G401.6 (cell line): ENCODE results near the gene ARHGEF7.
"Not testable (repeated sequence)": the region's sequence is repeated elsewhere in the genome, so short reads cannot be mapped to it uniquely, and the experiment has no call there.

Source experiments
- FAIRE-seq: peaks from 2 replicates; lab custom pipeline; 2012; peaks lifted over from hg19 to GRCh38; lab: Jason Lieb, UNC

The ARHGEF7 gene

GRCh38 chr13:111174377-111175114, 59.4 kb downstream of the ARHGEF7 start:
- no peak for FAIRE-seq

GRCh38 chr13:111175372-111175771, 60.3 kb downstream of the ARHGEF7 start:
- FAIRE-seq = no peak

GRCh38 chr13:111175935-111176334, 60.8 kb downstream of the ARHGEF7 start:
- no peak for FAIRE-seq

GRCh38 chr13:111176421-111176820, 61.3 kb downstream of the ARHGEF7 start:
- no peak for FAIRE-seq

- FAIRE-seq = no peak
Observed at GRCh38 chr13:111177081-111177711, 62.1 kb downstream of the ARHGEF7 start.

- FAIRE-seq = no peak
Observed at GRCh38 chr13:111177921-111178320, 62.8 kb downstream of the ARHGEF7 start.

GRCh38 chr13:111178402-111178801, 63.3 kb downstream of the ARHGEF7 start:
- no peak for FAIRE-seq

GRCh38 chr13:111179908-111180760, 65.0 kb downstream of the ARHGEF7 start:
- no peak for FAIRE-seq

GRCh38 chr13:111181977-111182376, 66.9 kb downstream of the ARHGEF7 start:
- FAIRE-seq = no peak

- no peak for FAIRE-seq
Observed at GRCh38 chr13:111183087-111183645, 68.1 kb downstream of the ARHGEF7 start.

- no peak for FAIRE-seq
Observed at GRCh38 chr13:111183959-111184358, 68.8 kb downstream of the ARHGEF7 start.

GRCh38 chr13:111184458-111185401, 69.6 kb downstream of the ARHGEF7 start:
- no peak for FAIRE-seq

GRCh38 chr13:111186305-111186935, 71.3 kb downstream of the ARHGEF7 start:
- no peak for FAIRE-seq

- FAIRE-seq = no peak
Observed at GRCh38 chr13:111187960-111188541, 72.9 kb downstream of the ARHGEF7 start.

- not testable (repeated sequence) for FAIRE-seq
Observed at GRCh38 chr13:111189064-111189505, 74.0 kb downstream of the ARHGEF7 start.

- not testable (repeated sequence) for FAIRE-seq
Observed at GRCh38 chr13:111189516-111189915, 74.4 kb downstream of the ARHGEF7 start.

- FAIRE-seq = not testable (repeated sequence)
Observed at GRCh38 chr13:111193223-111193622, 78.1 kb downstream of the ARHGEF7 start.

GRCh38 chr13:111194651-111195050, 79.5 kb downstream of the ARHGEF7 start:
- FAIRE-seq = not testable (repeated sequence)

GRCh38 chr13:111198732-111199378, 83.7 kb downstream of the ARHGEF7 start:
- not testable (repeated sequence) for FAIRE-seq
